Measurements from ENCODE around the gene CENPO.

Gene CENPO

DNA sequence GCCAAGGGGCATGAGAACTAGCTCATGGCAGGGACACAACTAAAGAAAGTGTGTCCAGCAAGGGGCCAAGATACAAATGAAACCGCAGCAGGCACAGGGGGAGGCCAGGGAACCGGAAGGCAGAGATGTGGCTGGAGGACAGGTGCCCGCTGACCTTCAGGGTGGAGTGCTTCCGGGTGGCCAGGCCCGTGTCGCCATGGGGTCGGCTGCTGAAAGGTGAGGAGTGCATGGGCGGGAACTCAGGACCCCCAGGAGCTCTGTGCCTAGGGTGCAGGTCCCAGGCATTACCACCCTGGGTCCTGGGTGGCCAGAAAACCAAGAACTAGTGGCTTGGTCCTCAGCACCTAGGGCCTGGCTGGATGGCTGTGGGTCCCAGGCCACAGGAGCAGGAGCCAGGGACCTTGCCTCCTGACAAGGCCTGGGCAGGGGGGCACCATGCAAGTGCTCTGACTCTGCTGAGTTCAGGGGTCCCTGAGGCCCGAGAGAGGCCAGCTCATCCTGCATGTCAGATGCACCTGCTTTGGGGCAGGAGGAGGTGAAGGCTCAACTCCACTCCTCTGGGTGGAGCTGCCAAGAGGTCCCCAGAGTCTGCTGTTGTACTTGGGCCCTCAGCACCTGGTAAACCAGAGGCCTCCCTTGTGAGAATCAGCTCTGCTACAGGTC, 50.9 kb downstream of the CENPO start:
- no peak for DNase-seq (ENCODE audit: low spot score)
- no peak for TF ChIP-seq CTCF (IDR thresholded peaks at IDR 0.05; ENCODE audit: borderline replicate concordance, control extremely low read depth, extremely low read depth, insufficient read depth, missing control alignments)
- in situ Hi-C loops (cut with MboI; ENCODE audit: low sequenced_read_pairs, unreplicated experiment): no loop called here

GRCh38 chr2:24845691-24846090, 52.5 kb downstream of the CENPO start:
- in situ Hi-C loops (cut with MboI; ENCODE audit: low sequenced_read_pairs, unreplicated experiment): no loop called here
- no peak for TF ChIP-seq CTCF (IDR thresholded peaks at IDR 0.05; ENCODE audit: borderline replicate concordance, control extremely low read depth, extremely low read depth, insufficient read depth, missing control alignments)
- DNase-seq (ENCODE audit: low spot score): no peak

GRCh38 chr2:24850944-24851343, 57.7 kb downstream of the CENPO start:
- no peak for TF ChIP-seq CTCF (IDR thresholded peaks at IDR 0.05; ENCODE audit: borderline replicate concordance, control extremely low read depth, extremely low read depth, insufficient read depth, missing control alignments)
- in situ Hi-C loops (cut with MboI; ENCODE audit: low sequenced_read_pairs, unreplicated experiment): no loop called here
- no peak for DNase-seq (ENCODE audit: low spot score)

GRCh38 chr2:24852026-24852425, 58.8 kb downstream of the CENPO start:
- DNase-seq (ENCODE audit: low spot score): no peak
- in situ Hi-C loops (cut with MboI; ENCODE audit: low sequenced_read_pairs, unreplicated experiment): no loop called here
- no peak for TF ChIP-seq CTCF (IDR thresholded peaks at IDR 0.05; ENCODE audit: borderline replicate concordance, control extremely low read depth, extremely low read depth, insufficient read depth, missing control alignments)

DNA sequence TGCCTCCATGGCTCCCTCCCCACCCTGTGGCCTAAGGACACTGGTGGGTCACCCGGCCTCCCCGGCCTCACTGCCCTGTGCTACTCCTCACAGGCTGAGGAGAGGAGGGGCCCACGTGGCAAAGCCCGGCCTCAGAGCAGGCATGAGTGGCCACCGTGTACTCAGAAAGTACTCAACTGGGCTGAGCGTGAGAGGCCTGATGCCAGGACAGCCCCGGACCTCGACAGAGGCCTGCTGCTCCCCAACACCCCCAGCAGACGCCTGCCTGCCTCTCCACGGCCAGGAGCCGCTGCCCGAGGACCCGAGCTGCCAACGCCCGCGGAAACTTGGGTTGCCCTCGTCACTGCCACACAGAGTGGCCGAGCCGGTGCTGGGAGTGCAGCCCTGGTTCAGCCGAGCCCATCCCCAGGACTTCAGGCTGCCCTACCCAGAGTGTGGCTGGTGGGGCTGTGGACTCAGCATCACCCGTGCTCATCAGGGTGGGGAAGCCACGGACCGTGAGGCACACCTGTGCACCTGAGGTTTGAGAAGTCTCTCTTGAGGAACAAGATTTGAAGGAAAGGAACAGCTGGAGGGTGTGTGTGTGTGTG, 59.3 kb downstream of the CENPO start:
- in situ Hi-C loops (cut with MboI; ENCODE audit: low sequenced_read_pairs, unreplicated experiment): no loop called here
- DNase-seq (ENCODE audit: low spot score): no peak
- no peak for TF ChIP-seq CTCF (IDR thresholded peaks at IDR 0.05; ENCODE audit: borderline replicate concordance, control extremely low read depth, extremely low read depth, insufficient read depth, missing control alignments)

DNA sequence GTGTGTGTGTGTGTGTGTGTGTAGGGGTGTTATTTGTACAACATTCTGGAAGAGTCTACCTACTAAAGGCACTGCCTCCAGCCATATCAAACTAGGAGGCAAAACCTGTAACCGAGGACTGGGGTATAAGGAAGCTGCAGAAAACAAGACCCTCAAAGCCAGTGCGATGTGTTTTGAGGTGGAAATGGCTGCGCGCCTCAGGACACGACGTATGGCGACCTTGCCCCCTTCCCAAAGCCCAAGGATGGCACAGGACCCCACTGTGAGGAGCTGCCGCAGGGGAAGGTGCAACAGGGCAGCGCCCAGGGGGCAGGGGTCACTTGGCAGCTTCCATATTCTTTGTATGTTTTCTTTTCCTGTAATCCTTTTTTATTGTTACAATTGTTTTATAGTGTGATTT, 59.8 kb downstream of the CENPO start:
- no peak for TF ChIP-seq CTCF (IDR thresholded peaks at IDR 0.05; ENCODE audit: borderline replicate concordance, control extremely low read depth, extremely low read depth, insufficient read depth, missing control alignments)
- in situ Hi-C loops (cut with MboI; ENCODE audit: low sequenced_read_pairs, unreplicated experiment): no loop called here
- no peak for DNase-seq (ENCODE audit: low spot score)
